ENCODE measurements around the gene LARP4B. TPM values are rescaled to one million over a fixed set of nuclear protein-coding genes. Genes with fewer than 3 reads are reported as not detected.

LARP4B gene
- total and polyA plus RNA-seq, 2 donors (not counting 1 experiment from before 2014, with no cell fraction given) = 35.6 to 129 TPM

DNA sequence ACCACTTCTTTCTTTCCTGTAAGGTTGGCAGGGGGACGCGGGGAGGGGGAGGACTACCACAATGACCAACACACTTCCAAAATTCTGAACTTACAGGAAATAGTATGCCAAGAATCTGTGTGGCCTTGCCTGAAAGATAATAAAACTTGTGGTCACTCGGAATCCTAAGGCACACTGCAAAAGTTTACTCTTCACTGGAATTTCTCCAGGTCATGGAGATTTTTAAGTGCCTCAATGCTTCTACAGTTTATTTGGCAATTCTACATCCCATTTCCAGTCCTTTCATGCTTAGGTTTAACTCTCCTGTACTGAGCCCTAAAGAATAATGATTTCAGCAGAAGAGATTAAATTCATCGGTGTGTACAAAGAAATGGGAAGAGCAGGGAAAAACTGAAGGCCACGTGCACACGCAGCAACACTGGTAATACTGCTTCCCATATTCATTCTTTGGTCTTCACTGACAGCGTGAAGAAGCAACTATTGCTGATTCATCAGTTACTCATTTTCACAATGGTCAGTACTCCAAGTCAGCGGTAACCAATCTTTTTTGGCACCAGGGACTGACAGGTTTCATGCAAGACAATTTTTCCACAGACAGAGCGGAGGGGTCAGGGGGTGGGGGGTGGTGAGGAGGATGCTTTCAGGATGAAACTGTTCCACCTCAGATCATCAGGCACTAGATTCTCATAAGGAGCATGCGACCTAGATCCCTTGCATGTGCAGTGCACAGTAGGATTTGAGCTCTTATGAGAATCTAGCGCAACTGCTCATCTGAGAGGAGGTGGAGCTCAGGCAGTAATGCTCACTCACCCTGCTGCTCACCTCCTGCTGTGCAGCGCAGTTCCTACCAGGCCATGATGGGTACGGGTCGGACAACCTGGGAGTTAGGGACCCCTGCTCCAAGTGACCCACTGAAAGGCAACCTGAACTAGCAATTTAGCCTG is 9.8 kb downstream of the LARP4B start:
- no peak for ATAC-seq (ENCODE audit: low read depth)

More for the DNA sequence above, 9.8 kb downstream of the LARP4B start:
- H3K4me1 ChIP-seq (ENCODE audit: control insufficient read depth in 2 of 2, insufficient read depth in 2 of 2, low read length in 2 of 2) = peaks cover 4 to 5% of the 10 kb centered on the region in 2 donors
- Mint-ChIP-seq H3K27me3 (no peaks in the 10 kb centered on the region), H3K9me3 (ENCODE audit: insufficient read depth) (no peaks in the 10 kb centered on the region), H3K4me1 (peaks cover 42% of the 10 kb centered on the region), H3K4me3 (no peak overlapping the region), H3K27ac (no peak overlapping the region)
- no peak overlapping the region for H3K4me3 ChIP-seq (ENCODE audit: control extremely low read depth in 1 of 5, extremely low read depth in 1 of 5, insufficient read depth in 1 of 5, low read depth in 2 of 5, low read length in 4 of 5)
- peaks cover 89% of the 10 kb centered on the region for H4K20me1 ChIP-seq (ENCODE audit: control insufficient read depth, insufficient read depth, low read length, poor library complexity, severe bottlenecking)
- no peak overlapping the region for H3K27ac ChIP-seq (ENCODE audit: low read length in 2 of 2)
- intact Hi-C loops (cut with micrococcal nuclease) = no loop called here
- peaks cover 0 to 22% of the 10 kb centered on the region in 2 experiments for H3K36me3 ChIP-seq (replicated peaks in 1 of 2; ENCODE audit: control extremely low read depth in 1 of 2, control insufficient read depth in 1 of 2, extremely low read depth in 1 of 2, insufficient read depth in 2 of 2, low read length in 1 of 2)
- H3K4me2 ChIP-seq (replicated peaks; ENCODE audit: low read depth, low read length, poor library complexity, severe bottlenecking) = no peak overlapping the region
- no peak overlapping the region for H2AFZ ChIP-seq (ENCODE audit: insufficient read depth, low read depth, low read length, poor library complexity, severe bottlenecking)
- DNase-seq = no peak
- ChIA-PET POLR2A (no interaction called here), CTCF (no interaction called here)
- H3K27me3 ChIP-seq (replicated peaks in 1 of 4; ENCODE audit: control extremely low read depth in 1 of 4, control insufficient read depth in 3 of 4, insufficient read depth in 4 of 4, low read length in 3 of 4) = no peaks in the 10 kb centered on the region
- 94% methylated on average over 10 of the region's 14 CpGs for WGBS (ENCODE audit: insufficient coverage)
- peaks cover 0 to 1% (median 0%) of the 10 kb centered on the region in 3 donors for H3K9me3 ChIP-seq (ENCODE audit: control extremely low read depth in 1 of 3, control insufficient read depth in 2 of 3, insufficient read depth in 1 of 3, low read length in 2 of 3)
- no peak for TF ChIP-seq CTCF (IDR thresholded peaks at IDR 0.05)
- TF ChIP-seq EZH2 (IDR thresholded peaks at IDR 0.05; ENCODE audit: borderline replicate concordance, insufficient read depth, low read depth, low read length, poor library complexity, severe bottlenecking) = no peak
- no peak overlapping the region for H3K9ac ChIP-seq (ENCODE audit: low read length)
- peaks cover 99% of the 10 kb centered on the region for H3K79me2 ChIP-seq (ENCODE audit: control insufficient read depth, insufficient read depth, low read length)

Data from B cell (primary cell).